ENCODE results near the gene POLR1G. TPM values are rescaled to one million over a fixed set of nuclear protein-coding genes. Genes with fewer than 3 reads are reported as not detected.

POLR1G gene
- total RNA-seq, 4 donors from 2014 or later = 4.7 to 12.2 (median 8.0) TPM

Other genes starting within 250 kb of the POLR1G start
- 10 to 100 TPM; 22.4 to 60.4 (median 51.1) TPM for gene NKPD1, start 245.7 kb upstream of the POLR1G start, total RNA-seq
- 10 to 100 TPM; 55.9 to 82.3 (median 71.8) TPM for gene TRAPPC6A, start 228.4 kb upstream of the POLR1G start, total RNA-seq
- 10 to 100 TPM; 15.3 to 20.1 (median 15.9) TPM for gene BLOC1S3, start 227.9 kb upstream of the POLR1G start, total RNA-seq
- gene EXOC3L2, start 161.2 kb upstream of the POLR1G start, total RNA-seq = 1 to 10 TPM in 3 of 4 donors, under 1 TPM in 1; 0.44 to 3.5 (median 1.7) TPM
- 10 to 100 TPM; 37.4 to 56.2 (median 49.0) TPM for gene MARK4, start 155.4 kb upstream of the POLR1G start, total RNA-seq
- gene CKM, start 83.8 kb upstream of the POLR1G start, total RNA-seq = not detected
- gene KLC3, start 65.9 kb upstream of the POLR1G start, total RNA-seq = 100 to 1,000 TPM in 3 of 4 donors, 10 to 100 TPM in 1; 73.4 to 132 (median 109) TPM
- 10 to 100 TPM; 10.2 to 22.3 (median 14.1) TPM for gene ERCC2, start 36.1 kb upstream of the POLR1G start, total RNA-seq
- gene PPP1R13L, start 1.6 kb upstream of the POLR1G start, total RNA-seq = 100 to 1,000 TPM; 195 to 597 (median 280) TPM
- gene ERCC1, start 17.3 kb downstream of the POLR1G start, total RNA-seq = 100 to 1,000 TPM; 102 to 120 (median 106) TPM
- 100 to 1,000 TPM; 326 to 676 (median 518) TPM for gene FOSB, start 61.4 kb downstream of the POLR1G start, total RNA-seq
- 10 to 100 TPM in 2 of 4 donors, 1 to 10 TPM in 2; 5.4 to 12.2 (median 10.7) TPM for gene RTN2, start 90.4 kb downstream of the POLR1G start, total RNA-seq
- 1 to 10 TPM; 2.9 to 6.3 (median 5.6) TPM for gene PPM1N, start 91.8 kb downstream of the POLR1G start, total RNA-seq
- 10 to 100 TPM; 34.8 to 51.3 (median 43.6) TPM for gene VASP, start 100.8 kb downstream of the POLR1G start, total RNA-seq
- gene OPA3, start 178.2 kb downstream of the POLR1G start, total RNA-seq = 10 to 100 TPM; 13.8 to 25.6 (median 22.5) TPM
- gene GPR4, start 195.6 kb downstream of the POLR1G start, total RNA-seq = 1 to 10 TPM in 2 of 4 donors, under 1 TPM in 2; 0.49 to 2.4 (median 1.6) TPM
- gene EML2, start 232.8 kb downstream of the POLR1G start, total RNA-seq = 100 to 1,000 TPM in 1 of 4 donors, 10 to 100 TPM in 3; 60.0 to 112 (median 74.8) TPM

Data from suprapubic skin (tissue), 4 donors.